ENCODE results near the gene GSTA4.
"Not testable (repeated sequence)": the region's sequence is repeated elsewhere in the genome, so short reads cannot be mapped to it uniquely, and the experiment has no call there.

GSTA4 gene

GRCh38 chr6:52964318-52964717 lies 30.8 kb downstream of the GSTA4 start:
- Histone ChIP-seq H2AFZ (ENCODE audit: low read depth, low read length) (no peak overlapping the region), H3K79me2 (ENCODE audit: low read length) (no peaks in the 10 kb centered on the region), H3K4me3 (ENCODE audit: low read length) (no peak overlapping the region), H3K9ac (ENCODE audit: low read length) (no peak overlapping the region), H4K20me1 (ENCODE audit: insufficient read depth, low read length) (no peaks in the 10 kb centered on the region), H3K4me1 (ENCODE audit: low read length) (no peaks in the 10 kb centered on the region), H3K4me2 (ENCODE audit: low read length) (no peak overlapping the region), H3K27me3 (ENCODE audit: low read depth, low read length) (no peaks in the 10 kb centered on the region), H3K9me3 (ENCODE audit: insufficient read depth, low read length) (no peaks in the 10 kb centered on the region), H3K36me3 (replicated peaks; ENCODE audit: low read depth, low read length) (no peaks in the 10 kb centered on the region), H3K27ac (ENCODE audit: low read length) (no peak overlapping the region)
- no peak for TF ChIP-seq EZH2phosphoT487 (IDR thresholded peaks at IDR 0.05; ENCODE audit: low read depth)
- TF ChIP-seq, protein P1, sequence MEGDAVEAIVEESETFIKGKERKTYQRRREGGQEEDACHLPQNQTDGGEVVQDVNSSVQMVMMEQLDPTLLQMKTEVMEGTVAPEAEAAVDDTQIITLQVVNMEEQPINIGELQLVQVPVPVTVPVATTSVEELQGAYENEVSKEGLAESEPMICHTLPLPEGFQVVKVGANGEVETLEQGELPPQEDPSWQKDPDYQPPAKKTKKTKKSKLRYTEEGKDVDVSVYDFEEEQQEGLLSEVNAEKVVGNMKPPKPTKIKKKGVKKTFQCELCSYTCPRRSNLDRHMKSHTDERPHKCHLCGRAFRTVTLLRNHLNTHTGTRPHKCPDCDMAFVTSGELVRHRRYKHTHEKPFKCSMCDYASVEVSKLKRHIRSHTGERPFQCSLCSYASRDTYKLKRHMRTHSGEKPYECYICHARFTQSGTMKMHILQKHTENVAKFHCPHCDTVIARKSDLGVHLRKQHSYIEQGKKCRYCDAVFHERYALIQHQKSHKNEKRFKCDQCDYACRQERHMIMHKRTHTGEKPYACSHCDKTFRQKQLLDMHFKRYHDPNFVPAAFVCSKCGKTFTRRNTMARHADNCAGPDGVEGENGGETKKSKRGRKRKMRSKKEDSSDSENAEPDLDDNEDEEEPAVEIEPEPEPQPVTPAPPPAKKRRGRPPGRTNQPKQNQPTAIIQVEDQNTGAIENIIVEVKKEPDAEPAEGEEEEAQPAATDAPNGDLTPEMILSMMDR (IDR thresholded peaks at IDR 0.05; ENCODE audit: low read depth, low read length), result no peak

GRCh38 chr6:52962701-52963100 lies 32.4 kb downstream of the GSTA4 start:
- H3K4me1 ChIP-seq (ENCODE audit: low read length), result no peaks in the 10 kb centered on the region
- no peaks in the 10 kb centered on the region for H3K79me2 ChIP-seq (ENCODE audit: low read length)
- no peaks in the 10 kb centered on the region for H3K36me3 ChIP-seq (replicated peaks; ENCODE audit: low read depth, low read length)
- H3K27ac ChIP-seq (ENCODE audit: low read length), result no peak overlapping the region
- no peaks in the 10 kb centered on the region for H3K9me3 ChIP-seq (ENCODE audit: insufficient read depth, low read length)
- H3K4me2 ChIP-seq (ENCODE audit: low read length), result no peak overlapping the region
- TF ChIP-seq EZH2phosphoT487 (IDR thresholded peaks at IDR 0.05; ENCODE audit: low read depth), result no peak
- TF ChIP-seq, protein P1 (IDR thresholded peaks at IDR 0.05; ENCODE audit: low read depth, low read length), result no peak
- no peak overlapping the region for H2AFZ ChIP-seq (ENCODE audit: low read depth, low read length)
- H4K20me1 ChIP-seq (ENCODE audit: insufficient read depth, low read length), result no peaks in the 10 kb centered on the region
- no peak overlapping the region for H3K4me3 ChIP-seq (ENCODE audit: low read length)
- no peaks in the 10 kb centered on the region for H3K27me3 ChIP-seq (ENCODE audit: low read depth, low read length)
- H3K9ac ChIP-seq (ENCODE audit: low read length), result no peak overlapping the region

DNA sequence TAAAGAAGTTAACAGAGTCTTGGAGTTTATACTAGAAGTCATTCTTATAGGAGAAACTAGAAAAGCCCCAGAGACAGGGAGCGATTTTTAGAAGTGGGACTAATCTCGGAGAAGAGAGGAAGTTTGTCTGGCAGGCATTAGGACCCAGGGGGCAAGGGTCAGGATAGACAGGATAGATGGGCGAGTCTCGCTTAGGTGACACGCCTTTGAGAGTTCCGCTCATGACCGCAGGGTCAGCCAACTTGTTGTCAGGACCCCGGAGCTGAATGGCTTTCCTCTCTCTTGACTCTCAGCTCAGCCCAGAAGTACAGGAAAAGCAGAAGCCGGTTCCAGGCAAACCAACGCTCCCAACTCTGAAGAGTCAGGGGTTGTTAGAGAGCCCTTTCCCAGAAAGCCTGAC lies 34.1 kb downstream of the GSTA4 start:
- not testable (repeated sequence) for H3K4me2 ChIP-seq (ENCODE audit: low read length); H3K27ac ChIP-seq (ENCODE audit: low read length); H3K4me1 ChIP-seq (ENCODE audit: low read length); H2AFZ ChIP-seq (ENCODE audit: low read depth, low read length); H3K9ac ChIP-seq (ENCODE audit: low read length); H4K20me1 ChIP-seq (ENCODE audit: insufficient read depth, low read length); H3K27me3 ChIP-seq (ENCODE audit: low read depth, low read length); H3K4me3 ChIP-seq (ENCODE audit: low read length); H3K36me3 ChIP-seq (replicated peaks; ENCODE audit: low read depth, low read length); H3K79me2 ChIP-seq (ENCODE audit: low read length); H3K9me3 ChIP-seq (ENCODE audit: insufficient read depth, low read length)

DNA sequence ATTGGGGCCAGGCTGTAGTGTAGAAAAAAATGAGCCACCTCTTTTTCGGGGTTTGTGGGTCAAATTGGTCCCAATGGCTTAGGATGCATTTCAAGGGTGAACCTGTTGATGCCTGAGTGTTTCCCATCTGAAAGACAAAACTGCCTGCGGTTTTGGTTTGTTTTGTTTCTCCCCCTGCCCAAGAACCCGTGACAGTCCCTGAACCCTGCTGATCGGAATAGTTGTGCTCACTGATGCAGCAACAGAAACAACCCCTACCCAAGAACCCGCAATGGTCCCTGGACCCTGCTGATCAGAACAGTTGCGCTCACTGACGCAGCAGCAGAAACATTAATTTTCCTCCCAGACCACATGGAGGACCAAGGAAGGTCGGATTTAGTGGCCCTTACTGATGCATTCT lies 34.9 kb downstream of the GSTA4 start:
- not testable (repeated sequence) for H2AFZ ChIP-seq (ENCODE audit: low read depth, low read length); H3K27me3 ChIP-seq (ENCODE audit: low read depth, low read length); H3K4me2 ChIP-seq (ENCODE audit: low read length); H4K20me1 ChIP-seq (ENCODE audit: insufficient read depth, low read length); H3K4me3 ChIP-seq (ENCODE audit: low read length); H3K79me2 ChIP-seq (ENCODE audit: low read length); H3K9me3 ChIP-seq (ENCODE audit: insufficient read depth, low read length); H3K36me3 ChIP-seq (replicated peaks; ENCODE audit: low read depth, low read length); H3K4me1 ChIP-seq (ENCODE audit: low read length); H3K9ac ChIP-seq (ENCODE audit: low read length); H3K27ac ChIP-seq (ENCODE audit: low read length)

DNA sequence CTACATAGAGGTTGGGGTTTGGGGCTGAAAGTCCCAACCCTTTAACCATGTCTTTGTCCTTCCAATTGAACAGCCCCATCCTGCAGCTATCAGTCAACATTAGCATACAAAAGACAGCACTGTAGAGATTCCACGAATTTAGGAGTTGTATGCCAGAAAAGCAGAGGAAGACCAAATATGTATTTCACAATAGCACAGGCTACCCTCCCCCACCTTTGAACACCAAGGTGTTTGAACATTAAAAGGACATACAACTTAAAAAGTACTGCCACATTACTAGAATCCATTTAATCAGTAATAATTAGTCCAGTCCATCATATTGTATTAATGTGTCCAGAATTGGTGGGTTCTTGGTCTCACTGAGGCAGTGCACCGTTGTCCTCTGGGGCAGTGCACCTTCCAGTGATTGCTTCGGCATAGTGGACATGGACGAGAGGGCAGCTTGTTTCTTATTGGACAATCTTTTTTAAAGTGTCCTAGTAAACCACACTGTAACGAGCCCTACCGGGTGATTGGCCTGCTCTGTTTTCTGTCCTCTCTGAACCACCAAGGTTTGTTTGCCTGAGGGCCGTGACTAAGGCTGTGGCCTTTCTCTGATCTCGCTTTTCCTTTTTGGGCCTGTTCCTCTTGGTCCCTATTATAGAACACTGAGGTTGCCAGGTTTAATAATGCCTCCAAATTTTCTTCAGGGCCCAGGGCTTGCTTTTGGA lies 36.4 kb downstream of the GSTA4 start:
- no peaks in the 10 kb centered on the region for H3K4me1 ChIP-seq (ENCODE audit: low read length)
- H3K9ac ChIP-seq (ENCODE audit: low read length), result no peak overlapping the region
- H3K36me3 ChIP-seq (replicated peaks; ENCODE audit: low read depth, low read length), result no peaks in the 10 kb centered on the region
- H2AFZ ChIP-seq (ENCODE audit: low read depth, low read length), result no peak overlapping the region
- H3K9me3 ChIP-seq (ENCODE audit: insufficient read depth, low read length), result no peaks in the 10 kb centered on the region
- no peak overlapping the region for H3K4me3 ChIP-seq (ENCODE audit: low read length)
- no peaks in the 10 kb centered on the region for H3K79me2 ChIP-seq (ENCODE audit: low read length)
- H3K4me2 ChIP-seq (ENCODE audit: low read length), result no peak overlapping the region
- TF ChIP-seq, protein P1 (IDR thresholded peaks at IDR 0.05; ENCODE audit: low read depth, low read length), result no peak
- no peaks in the 10 kb centered on the region for H3K27me3 ChIP-seq (ENCODE audit: low read depth, low read length)
- no peaks in the 10 kb centered on the region for H4K20me1 ChIP-seq (ENCODE audit: insufficient read depth, low read length)
- H3K27ac ChIP-seq (ENCODE audit: low read length), result no peak overlapping the region
